HEK293 (cell line): ENCODE results near the gene IL1RAPL1.

Experiments
- CTCF ChIA-PET: fragments of 350-600 bp; formaldehyde crosslinking; extraction: SDS; loops from one replicate; lab custom pipeline; 2021; ENCODE audit warnings: antibody characterized with exemption; lab: Yijun Ruan, JAX
- POLR2A ChIA-PET: fragments of 300-600 bp; formaldehyde crosslinking; extraction: SDS; loops from one replicate; lab custom pipeline; 2020; ENCODE audit warnings: antibody characterized with exemption, inconsistent platforms; lab: Yijun Ruan, JAX
- H3K27ac ChIP-seq: fragments of 200-500 bp; sonication (Bioruptor generic); 2 replicates; pipeline ENCODE4 v1.5.1; 2014; ENCODE audit warnings: low read depth, low read length, control low read depth, inconsistent platforms; ENCODE audit errors: extremely low read depth
- H3K36me3 ChIP-seq, 2 experiments: fragments of 200-500 bp in 1 of 2; sonication (Bioruptor generic) in 1 of 2; 1 replicate in 1 of 2; 2 replicates in 1 of 2; pipeline ENCODE4 v1.5.1; 2014 to 2017; ENCODE audit warnings: inconsistent platforms in 2 of 2, low read length in 2 of 2; ENCODE audit not compliant: control insufficient read depth in 2 of 2, insufficient read depth in 1 of 2
- H3K4me1 ChIP-seq: fragments of 200-500 bp; sonication (Bioruptor generic); 2 replicates; pipeline ENCODE4 v1.5.1; 2014; ENCODE audit warnings: mild to moderate bottlenecking, low read length, inconsistent platforms; ENCODE audit not compliant: control insufficient read depth, insufficient read depth
- H3K4me3 ChIP-seq: 2 replicates; pipeline ENCODE4 v1.5.1; 2011; ENCODE audit warnings: low read depth, mild to moderate bottlenecking, control low read depth, low read length, moderate library complexity
- H3K9me3 ChIP-seq: fragments of 200-500 bp; sonication (Bioruptor generic); 2 replicates; pipeline ENCODE4 v1.5.1; 2014; ENCODE audit warnings: low read depth, low read length, inconsistent platforms; ENCODE audit not compliant: control insufficient read depth, insufficient read depth
- SP3 ChIP-seq: fragments of 450-650 bp; formaldehyde crosslinking; IDR thresholded peaks from 2 replicates; pipeline ENCODE4 v1.5.1; 2016; ENCODE audit warnings: missing biosample characterization, missing genetic modification characterization
- YY2 ChIP-seq: fragments of 450-650 bp; formaldehyde crosslinking; IDR thresholded peaks from 2 replicates; pipeline ENCODE4 v1.5.1; 2016; ENCODE audit warnings: missing biosample characterization, missing genetic modification characterization
- ZBTB6 ChIP-seq: fragments of 450-650 bp; formaldehyde crosslinking; IDR thresholded peaks from 2 replicates; pipeline ENCODE4 v1.5.1; 2017; ENCODE audit warnings: missing biosample characterization, missing genetic modification characterization
- ZFP37 ChIP-seq: fragments of 450-650 bp; formaldehyde crosslinking; IDR thresholded peaks from 2 replicates; pipeline ENCODE4 v1.5.1; 2016; ENCODE audit warnings: missing biosample characterization, missing genetic modification characterization
- ZNF132 ChIP-seq: fragments of 450-650 bp; formaldehyde crosslinking; IDR thresholded peaks from 2 replicates; pipeline ENCODE4 v1.5.1; 2017; ENCODE audit warnings: missing biosample characterization, missing genetic modification characterization, borderline replicate concordance
- ZNF140 ChIP-seq: fragments of 450-650 bp; formaldehyde crosslinking; IDR thresholded peaks from 2 replicates; pipeline ENCODE4 v1.5.1; 2016; ENCODE audit warnings: missing biosample characterization, missing genetic modification characterization
- ZNF148 ChIP-seq: fragments of 450-650 bp; formaldehyde crosslinking; IDR thresholded peaks from 2 replicates; pipeline ENCODE4 v1.5.0; 2017; ENCODE audit warnings: missing biosample characterization, missing genetic modification characterization, borderline replicate concordance
- ZNF280D ChIP-seq: fragments of 450-650 bp; formaldehyde crosslinking; IDR thresholded peaks from 2 replicates; pipeline ENCODE4 v1.5.1; 2016; ENCODE audit warnings: missing biosample characterization, missing genetic modification characterization
- ZNF341 ChIP-seq: fragments of 450-650 bp; formaldehyde crosslinking; IDR thresholded peaks from 2 replicates; pipeline ENCODE4; 2016; ENCODE audit warnings: low read depth, missing biosample characterization, missing genetic modification characterization
- ZNF423 ChIP-seq: fragments of 450-650 bp; formaldehyde crosslinking; IDR thresholded peaks from 2 replicates; pipeline ENCODE4 v1.5.1; 2016; ENCODE audit warnings: missing biosample characterization, missing genetic modification characterization
- ZNF48 ChIP-seq: fragments of 450-650 bp; formaldehyde crosslinking; IDR thresholded peaks from 2 replicates; pipeline ENCODE4 v1.5.1; 2016; ENCODE audit warnings: missing biosample characterization, missing genetic modification characterization
- ZNF501 ChIP-seq: fragments of 450-650 bp; formaldehyde crosslinking; IDR thresholded peaks from 2 replicates; pipeline ENCODE4 v1.5.1; 2016; ENCODE audit warnings: missing biosample characterization, missing genetic modification characterization
- ZNF513 ChIP-seq: fragments of 450-650 bp; IDR thresholded peaks from 2 replicates; pipeline ENCODE4 v1.5.1; 2018; ENCODE audit warnings: missing biosample characterization, missing genetic modification characterization
- ZNF558 ChIP-seq: fragments of 450-650 bp; formaldehyde crosslinking; IDR thresholded peaks from 2 replicates; pipeline ENCODE4 v1.5.1; 2016; ENCODE audit warnings: missing biosample characterization, missing genetic modification characterization
- ZNF658 ChIP-seq: fragments of 450-650 bp; formaldehyde crosslinking; IDR thresholded peaks from 2 replicates; pipeline ENCODE4; 2016; ENCODE audit warnings: missing biosample characterization, missing genetic modification characterization
- ZNF701 ChIP-seq: fragments of 450-650 bp; formaldehyde crosslinking; IDR thresholded peaks from 2 replicates; pipeline ENCODE4 v1.5.1; 2016; ENCODE audit warnings: missing biosample characterization, missing genetic modification characterization
- ZNF707 ChIP-seq: fragments of 450-650 bp; formaldehyde crosslinking; IDR thresholded peaks from 2 replicates; pipeline ENCODE4 v1.5.1; 2016; ENCODE audit warnings: missing biosample characterization, missing genetic modification characterization
- ZNF768 ChIP-seq: fragments of 450-650 bp; formaldehyde crosslinking; IDR thresholded peaks from 2 replicates; pipeline ENCODE4 v1.5.1; 2018; ENCODE audit warnings: missing biosample characterization, mild to moderate bottlenecking, missing genetic modification characterization

IL1RAPL1 gene

GRCh38 chrX:29687687-29688086 lies 1100.4 kb downstream of the IL1RAPL1 start:
- H3K27ac ChIP-seq = no peak overlapping the region
- H3K4me3 ChIP-seq = no peak overlapping the region
- TF ChIP-seq ZNF280D (tag by site-specific recombination) = no peak
- TF ChIP-seq ZNF148 (tag by site-specific recombination) = no peak
- no peak for TF ChIP-seq ZNF558
- no peak for TF ChIP-seq SP3 (tag by site-specific recombination)
- TF ChIP-seq ZNF140 (tag by site-specific recombination) = no peak
- no peak for TF ChIP-seq ZNF341 (tag by site-specific recombination)
- TF ChIP-seq ZNF513 = no peak
- TF ChIP-seq YY2 (tag by site-specific recombination) = no peak
- no peak for TF ChIP-seq ZNF707 (tag by site-specific recombination)
- TF ChIP-seq ZNF501 (tag by site-specific recombination) = no peak
- TF ChIP-seq ZNF768 (tag by site-specific recombination) = no peak
- no peak for TF ChIP-seq ZFP37 (tag by site-specific recombination)
- TF ChIP-seq ZNF423 (tag by site-specific recombination) = no peak
- no peak for TF ChIP-seq ZNF48 (tag by site-specific recombination)
- TF ChIP-seq ZBTB6 = no peak
- no peaks in the 10 kb centered on the region for H3K9me3 ChIP-seq
- ChIA-PET POLR2A (no interaction called here), CTCF (interaction anchor here (0.6 kb wide), 1 partner anchor 1051 kb away, joined by 3 read pairs; no protein-coding TSS in a partner anchor)
- no peaks in the 10 kb centered on the region for H3K36me3 ChIP-seq
- H3K4me1 ChIP-seq = no peaks in the 10 kb centered on the region

GRCh38 chrX:29690061-29690460 lies 1102.8 kb downstream of the IL1RAPL1 start:
- ChIA-PET CTCF (no interaction called here), POLR2A (no interaction called here)
- Histone ChIP-seq H3K36me3 (no peaks in the 10 kb centered on the region), H3K4me3 (no peak overlapping the region), H3K27ac (no peak overlapping the region), H3K9me3 (no peaks in the 10 kb centered on the region), H3K4me1 (no peaks in the 10 kb centered on the region)
- no peak for TF ChIP-seq ZNF132 (tag by site-specific recombination)
- no peak for TF ChIP-seq ZNF513
- TF ChIP-seq ZNF658 (tag by site-specific recombination) = no peak
- no peak for TF ChIP-seq ZNF701 (tag by site-specific recombination)
